Measurements from ENCODE around the gene CSTA.
"Not testable (repeated sequence)": the region's sequence is repeated elsewhere in the genome, so short reads cannot be mapped to it uniquely, and the experiment has no call there.

The CSTA gene

GRCh38 chr3:122322095-122323075 is 2.7 kb upstream of the CSTA start:
- no peak for DNase-seq (ENCODE audit: low spot score)

DNA sequence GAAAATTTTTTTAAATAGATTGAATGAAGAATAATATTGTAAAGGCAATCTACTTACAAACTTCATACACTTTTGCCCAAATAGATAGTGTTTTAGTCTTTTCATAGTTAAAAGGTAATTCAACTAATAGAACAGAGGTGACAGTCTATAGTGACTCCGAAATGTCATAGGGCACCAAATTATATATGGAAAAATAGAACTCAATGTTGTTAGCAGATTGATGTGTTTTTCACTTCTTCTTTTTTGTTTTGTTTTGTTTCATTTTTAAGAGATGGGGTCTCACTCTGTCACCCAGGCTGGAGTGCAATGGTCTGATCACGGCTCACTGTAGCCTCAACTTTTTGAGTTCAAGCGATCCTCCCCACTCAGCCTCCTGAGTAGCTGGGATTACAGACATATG is 721 bp downstream of the CSTA start:
- no peak for DNase-seq (ENCODE audit: low spot score)

- DNase-seq (ENCODE audit: low spot score) = no peak
Measured at GRCh38 chr3:122331886-122332285, 6.8 kb downstream of the CSTA start.

GRCh38 chr3:122332551-122332950 is 7.5 kb downstream of the CSTA start:
- DNase-seq (ENCODE audit: low spot score) = no peak

DNA sequence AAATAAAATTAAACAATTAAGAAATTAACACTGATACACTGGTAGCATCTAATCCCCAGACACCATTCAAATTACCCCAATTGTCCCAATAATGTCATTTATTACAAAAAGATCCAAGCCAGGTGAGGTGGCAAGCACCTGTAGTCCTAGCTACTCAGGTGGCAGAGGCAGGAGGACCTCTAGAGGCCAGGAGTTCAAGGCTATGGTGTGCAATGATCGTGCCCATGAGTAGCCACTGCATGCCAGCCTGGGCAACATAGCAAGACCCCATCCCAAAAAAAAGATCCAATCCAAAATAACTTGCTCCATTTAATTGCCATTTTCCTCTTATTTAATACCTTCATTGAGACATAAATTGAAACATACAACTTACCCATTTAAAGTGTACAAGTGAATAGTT is 17.8 kb downstream of the CSTA start:
- DNase-seq (ENCODE audit: low spot score) = no peak

- DNase-seq (ENCODE audit: low spot score) = no peak
Measured at GRCh38 chr3:122343654-122344053, 18.6 kb downstream of the CSTA start.

DNA sequence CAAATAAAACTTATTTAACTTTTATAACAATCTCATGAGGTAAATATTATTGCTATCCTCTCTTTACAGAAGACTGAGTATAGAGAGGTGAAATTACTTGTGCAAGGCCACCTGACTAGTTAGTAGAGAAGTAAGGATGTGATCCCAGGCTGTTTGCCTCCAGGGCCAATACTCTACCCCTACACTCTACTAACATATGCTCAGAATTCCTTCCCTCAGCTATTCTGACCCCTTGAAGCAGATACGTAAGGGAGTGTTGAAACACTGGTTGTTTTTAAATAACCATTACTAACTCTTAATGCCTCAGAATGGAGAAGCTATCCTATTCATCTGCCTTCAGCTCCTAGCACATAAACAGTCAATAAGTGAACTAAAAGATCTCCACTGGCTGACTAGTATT is 24.1 kb downstream of the CSTA start:
- DNase-seq (ENCODE audit: low spot score) = no peak

GRCh38 chr3:122350814-122351418 is 25.9 kb downstream of the CSTA start:
- no peak for DNase-seq (ENCODE audit: low spot score)

DNA sequence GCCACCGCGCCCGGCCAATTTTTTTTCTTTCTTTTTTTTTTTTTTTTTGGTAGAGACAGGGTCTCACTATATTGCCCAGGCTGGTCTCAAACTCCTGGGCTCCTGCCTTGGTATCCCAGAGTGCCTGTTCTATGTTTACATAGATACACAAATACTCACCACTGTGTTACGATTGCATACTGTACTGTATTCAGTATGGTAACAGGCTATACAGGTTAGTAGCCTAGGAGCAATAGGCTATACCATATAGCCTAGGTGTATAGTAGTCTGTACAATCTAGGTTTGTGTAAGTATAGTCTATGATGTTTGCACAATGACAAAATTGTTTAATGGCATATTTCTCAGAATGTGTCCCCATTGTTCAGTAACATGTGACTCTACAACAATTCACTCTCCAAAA is 26.6 kb downstream of the CSTA start:
- DNase-seq (ENCODE audit: low spot score) = no peak

GRCh38 chr3:122353215-122353614 is 28.2 kb downstream of the CSTA start:
- no peak for DNase-seq (ENCODE audit: low spot score)

DNA sequence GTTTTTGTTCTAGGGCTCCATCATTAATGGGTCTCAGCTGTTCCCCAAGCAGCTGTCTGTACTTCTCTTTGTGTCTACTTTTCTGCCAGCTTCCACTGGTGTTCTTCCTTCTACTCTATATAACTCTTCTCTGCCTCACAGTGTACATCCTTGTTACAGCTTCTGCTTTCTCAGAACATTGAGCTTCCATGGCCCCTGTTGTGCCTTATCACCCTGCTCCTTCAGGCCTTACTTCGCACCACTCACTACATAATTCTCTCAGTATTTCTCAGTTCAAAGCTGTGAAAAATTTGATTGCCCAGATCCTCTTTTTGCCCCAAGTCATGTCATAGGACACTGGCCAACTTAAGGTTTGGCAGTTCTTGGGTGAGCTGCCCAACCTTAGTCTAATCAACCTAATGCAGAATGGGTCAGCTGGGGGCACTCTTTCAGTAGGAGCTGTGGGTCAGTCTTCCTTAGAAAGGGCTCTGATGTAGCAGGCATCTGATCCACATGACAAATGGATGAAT is 28.9 kb downstream of the CSTA start:
- DNase-seq (ENCODE audit: low spot score) = no peak

- DNase-seq (ENCODE audit: low spot score) = no peak
Measured at GRCh38 chr3:122355612-122356011, 30.6 kb downstream of the CSTA start.

DNA sequence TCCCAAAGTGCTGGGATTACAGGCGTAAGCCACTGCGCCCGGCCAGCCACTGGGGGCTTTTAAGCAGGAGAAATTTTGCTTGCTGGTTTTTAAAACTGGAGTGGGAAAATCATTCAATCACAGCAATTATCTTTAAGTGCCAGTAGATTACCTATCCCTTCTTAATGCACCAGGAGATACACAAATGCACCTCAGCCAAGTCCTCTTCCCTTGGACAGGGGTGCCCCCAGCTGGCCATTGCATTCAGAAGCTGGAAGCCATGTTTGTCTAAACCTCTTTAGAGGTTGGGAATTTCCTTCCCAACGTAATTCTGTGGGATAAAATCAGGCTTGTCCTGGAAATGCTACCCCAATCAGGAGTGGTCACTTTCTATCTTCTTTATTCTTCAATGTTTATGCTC is 31.4 kb downstream of the CSTA start:
- peak; percentile 50 for DNase-seq (ENCODE audit: low spot score)

- DNase-seq (ENCODE audit: low spot score) = no peak
Measured at GRCh38 chr3:122357828-122358702, 33.0 kb downstream of the CSTA start.

DNA sequence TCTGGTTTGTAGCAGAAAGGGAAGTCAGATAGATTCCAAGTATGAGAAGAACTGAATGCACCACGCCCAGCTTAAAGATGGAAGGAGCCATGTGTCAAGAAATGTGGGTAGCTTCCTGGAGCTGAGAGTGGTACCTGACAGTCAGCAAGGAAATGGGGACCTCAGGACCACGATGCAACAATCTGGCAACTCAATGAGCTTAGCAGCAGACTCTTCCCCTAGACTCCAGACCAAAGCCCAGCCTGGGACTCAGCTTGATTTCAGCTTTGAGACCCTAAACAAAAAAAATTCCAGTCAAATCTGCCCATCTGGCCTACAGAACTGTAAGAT is 33.6 kb downstream of the CSTA start:
- DNase-seq (ENCODE audit: low spot score) = no peak

DNA sequence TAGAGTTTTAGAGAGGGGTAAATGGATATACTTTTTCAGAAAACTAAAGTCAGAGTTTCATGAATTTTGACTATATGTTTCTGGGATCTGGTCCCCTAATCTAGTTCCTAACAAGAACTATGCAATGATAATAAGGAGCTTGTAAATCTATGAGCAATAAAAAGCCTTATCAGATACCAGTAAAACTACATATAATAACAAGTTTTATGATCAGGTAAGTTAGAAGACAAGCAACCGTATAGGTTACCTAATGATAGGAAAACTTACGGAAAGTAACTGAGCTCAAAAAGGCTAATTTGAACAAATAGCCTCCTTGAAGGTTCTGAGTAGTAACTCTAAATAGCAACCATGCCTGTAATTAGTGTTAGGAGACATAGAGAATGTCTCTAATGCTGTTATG is 37.0 kb downstream of the CSTA start:
- no peak for DNase-seq (ENCODE audit: low spot score)

- DNase-seq (ENCODE audit: low spot score) = no peak
Measured at GRCh38 chr3:122364490-122364889, 39.4 kb downstream of the CSTA start.

DNA sequence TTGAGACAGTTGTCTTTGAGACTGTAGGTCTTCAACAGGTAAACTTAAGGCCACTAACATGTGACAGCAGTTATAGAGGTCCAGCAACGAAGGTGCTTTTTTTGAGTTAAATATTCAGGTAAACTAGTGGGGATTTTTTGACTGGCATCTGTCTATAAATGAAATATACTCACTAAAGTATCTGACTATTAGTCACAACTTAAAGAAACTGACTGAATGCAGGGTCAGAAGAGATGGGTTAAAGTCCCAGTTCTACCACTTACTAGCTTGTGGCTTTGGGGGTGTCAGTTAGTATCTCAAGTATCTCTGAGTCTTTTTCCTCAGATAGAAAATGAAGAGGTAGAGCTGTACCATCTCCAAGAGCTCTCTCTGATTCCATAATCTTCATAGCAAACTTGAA is 40.0 kb downstream of the CSTA start:
- DNase-seq (ENCODE audit: low spot score) = no peak

DNA sequence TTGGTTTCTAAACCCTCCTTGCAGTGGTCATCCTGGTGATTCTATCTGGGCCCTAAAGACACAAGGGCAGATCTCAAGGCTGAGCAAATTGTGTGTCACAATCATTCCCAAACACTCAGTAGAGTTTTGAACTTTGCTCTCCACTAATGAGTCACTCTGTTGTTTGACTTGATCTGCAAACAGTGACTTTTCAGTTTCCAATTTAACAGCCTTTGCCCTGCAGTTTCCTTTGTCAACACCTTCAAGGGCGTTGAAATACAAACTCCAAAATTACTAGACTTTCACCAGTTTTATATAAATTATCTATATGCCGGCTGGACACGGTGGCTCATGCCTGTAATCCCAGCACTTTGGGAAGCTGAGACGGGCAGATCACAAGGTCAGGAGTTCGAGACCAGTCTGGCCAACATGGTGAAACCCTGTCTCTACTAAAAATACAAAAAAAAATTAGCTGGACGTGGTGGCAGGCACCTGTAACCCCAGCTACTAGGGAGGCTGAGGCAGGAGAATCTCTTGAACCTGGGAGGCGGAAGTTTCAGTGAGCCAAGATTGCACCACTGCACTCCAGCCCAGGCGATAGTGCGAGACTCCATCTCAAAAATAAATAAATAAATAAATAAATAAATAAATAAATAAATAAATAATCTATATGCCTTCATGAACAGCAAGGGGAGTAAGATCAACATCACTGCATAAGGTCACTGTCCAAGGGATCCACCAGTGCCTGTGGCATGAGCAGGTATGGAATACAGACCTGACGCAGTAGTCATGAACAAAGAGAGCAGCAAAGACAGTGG is 40.7 kb downstream of the CSTA start:
- not testable (repeated sequence) for DNase-seq (ENCODE audit: low spot score)

DNA sequence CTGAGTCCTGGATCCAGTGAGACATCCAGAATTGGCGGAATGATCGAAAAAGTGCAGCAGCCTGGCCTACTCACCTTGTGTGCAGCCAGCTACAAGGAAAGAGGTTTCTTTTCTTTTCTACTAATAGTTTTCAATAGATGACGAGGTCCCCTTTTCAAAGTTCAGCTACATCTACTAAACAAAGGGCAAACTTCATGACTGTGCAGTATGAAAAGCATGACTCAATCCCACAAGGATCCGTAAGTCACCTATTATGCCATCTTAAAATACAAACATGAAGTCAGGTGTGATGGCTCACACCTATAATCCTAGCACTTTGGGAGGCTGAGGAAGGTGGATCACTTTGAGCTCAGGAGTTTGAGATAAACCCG is 41.3 kb downstream of the CSTA start:
- DNase-seq (ENCODE audit: low spot score) = no peak

GRCh38 chr3:122374034-122374433 is 49.0 kb downstream of the CSTA start:
- no peak for DNase-seq (ENCODE audit: low spot score)

- no peak for DNase-seq (ENCODE audit: low spot score)
Measured at GRCh38 chr3:122377975-122378374, 52.9 kb downstream of the CSTA start.

All from D341Med (cell line).